ENCODE measurements around the gene AXL.
A peak's percentile ranks its signal among the peaks of the same experiment; 100 is the strongest.

The AXL gene

DNA sequence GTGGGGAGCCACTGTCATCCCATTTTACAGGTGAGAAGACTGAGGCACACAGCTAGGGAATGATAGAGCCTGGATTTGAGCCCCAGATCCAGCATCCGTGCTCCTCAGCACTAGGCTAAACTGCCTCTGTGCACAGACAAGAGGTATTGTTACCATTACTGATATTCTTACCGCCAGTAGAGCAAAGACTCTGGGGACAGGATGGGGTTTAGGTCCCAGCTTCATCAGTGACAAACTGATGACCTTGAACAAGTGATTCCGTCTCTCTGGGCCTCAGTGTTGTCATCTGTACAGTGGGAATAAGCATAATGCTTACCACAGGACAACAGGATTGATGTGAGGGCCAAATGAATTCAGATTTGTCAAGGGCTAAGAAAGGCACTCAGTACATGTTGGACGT lies 16.5 kb downstream of the AXL start:
- no peak for DNase-seq (ENCODE audit: low read depth)

DNA sequence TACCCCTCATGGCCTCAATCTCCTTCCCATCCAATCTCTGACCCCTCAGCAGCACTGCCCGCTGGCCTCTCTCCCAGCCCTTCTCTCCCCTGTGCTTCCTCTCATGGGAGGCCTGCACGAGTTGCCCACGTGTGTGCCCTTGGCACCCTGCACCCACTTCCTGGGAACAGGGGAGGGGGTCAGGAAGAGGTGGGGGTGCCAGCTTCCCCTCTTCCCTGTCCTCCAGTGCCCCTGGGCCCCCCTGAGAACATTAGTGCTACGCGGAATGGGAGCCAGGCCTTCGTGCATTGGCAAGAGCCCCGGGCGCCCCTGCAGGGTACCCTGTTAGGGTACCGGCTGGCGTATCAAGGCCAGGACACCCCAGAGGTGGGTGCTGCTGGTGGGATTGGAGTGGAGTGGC lies 19.2 kb downstream of the AXL start:
- DNase-seq (ENCODE audit: low read depth), result no peak

DNA sequence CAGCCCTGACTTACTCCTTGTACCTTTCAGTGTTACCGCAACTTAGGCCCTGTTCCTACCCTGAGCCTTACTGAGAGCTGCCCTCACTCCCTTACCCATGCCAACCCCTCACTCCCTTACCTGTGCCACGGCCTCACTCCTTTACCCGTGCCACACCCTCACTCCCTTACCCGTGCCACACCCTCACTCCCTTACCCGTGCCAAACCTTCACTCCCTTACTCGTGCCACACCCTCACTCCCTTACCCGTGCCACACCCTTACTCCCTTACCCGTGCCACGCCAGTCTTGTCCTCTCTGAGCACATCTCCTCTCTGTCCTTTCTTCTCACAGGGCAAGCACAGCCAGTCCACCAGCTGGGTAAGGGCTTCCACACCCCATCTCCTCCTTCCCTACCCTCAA lies 20.3 kb downstream of the AXL start:
- no peak for DNase-seq (ENCODE audit: low read depth)

DNA sequence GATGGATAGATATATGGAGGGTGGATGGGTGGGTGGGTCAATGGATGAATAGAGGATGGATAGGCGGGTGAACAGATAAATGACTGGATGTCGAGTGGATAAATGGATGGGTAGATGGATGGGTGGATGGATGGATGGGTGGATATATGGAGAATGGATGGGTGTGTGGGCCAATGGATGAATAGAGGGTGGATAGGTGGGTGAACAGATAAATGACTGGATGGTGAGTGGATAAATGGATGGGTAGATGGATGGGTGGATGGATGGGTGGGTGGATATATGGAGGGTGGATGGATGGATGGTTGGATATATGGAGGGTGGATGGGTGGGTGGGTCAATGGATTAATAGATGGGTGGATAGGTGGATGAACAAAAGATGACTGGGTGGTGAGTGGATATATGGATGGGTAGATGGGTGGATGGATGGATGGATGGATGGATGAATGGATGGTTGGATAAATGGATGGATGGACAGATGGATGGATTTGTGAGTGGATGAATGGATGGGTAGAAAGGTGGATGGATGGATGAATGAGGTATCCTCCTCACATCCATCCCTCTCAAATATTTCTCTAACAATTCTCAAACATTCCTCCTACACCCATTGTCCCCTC lies 21.0 kb downstream of the AXL start:
- DNase-seq (ENCODE audit: low read depth), result no peak

DNA sequence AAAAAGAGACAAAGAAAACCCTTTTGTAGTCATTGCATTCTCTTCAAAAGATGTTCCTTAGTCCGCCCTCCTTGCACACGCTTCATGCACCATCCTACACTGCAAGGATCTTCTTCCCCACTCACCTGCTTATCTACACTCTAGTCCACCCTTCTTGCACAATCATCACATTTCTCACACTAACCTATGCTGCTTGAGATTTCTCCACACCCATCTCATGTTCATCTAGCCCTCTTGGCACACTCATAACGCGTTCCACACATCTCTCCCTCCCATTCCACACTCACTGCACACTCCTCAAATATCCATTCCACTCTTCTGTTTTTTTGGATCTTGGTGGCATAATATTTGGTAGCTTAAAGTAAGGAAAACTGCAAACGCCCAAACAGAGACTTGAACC lies 22.8 kb downstream of the AXL start:
- no peak for DNase-seq (ENCODE audit: low read depth)

DNA sequence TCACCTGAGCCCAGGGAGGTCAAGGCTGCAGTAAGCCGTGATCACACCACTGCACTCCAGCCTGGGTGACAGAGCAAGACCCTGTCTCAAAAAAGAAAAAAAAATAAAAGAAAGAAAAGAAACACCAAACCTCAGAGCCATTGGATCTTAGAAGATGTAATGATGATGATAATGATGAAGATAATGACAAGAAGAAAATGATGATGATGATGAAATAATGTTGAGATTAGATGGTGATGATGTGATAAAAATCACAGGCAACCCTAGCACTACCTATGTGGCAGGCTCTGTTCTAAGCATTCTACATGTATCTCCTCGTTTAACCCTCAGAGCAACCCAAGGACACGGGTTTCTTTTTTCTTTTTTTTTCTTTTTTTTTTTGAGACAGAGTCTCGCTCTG lies 25.1 kb downstream of the AXL start:
- DNase-seq (ENCODE audit: low read depth), result no peak

DNA sequence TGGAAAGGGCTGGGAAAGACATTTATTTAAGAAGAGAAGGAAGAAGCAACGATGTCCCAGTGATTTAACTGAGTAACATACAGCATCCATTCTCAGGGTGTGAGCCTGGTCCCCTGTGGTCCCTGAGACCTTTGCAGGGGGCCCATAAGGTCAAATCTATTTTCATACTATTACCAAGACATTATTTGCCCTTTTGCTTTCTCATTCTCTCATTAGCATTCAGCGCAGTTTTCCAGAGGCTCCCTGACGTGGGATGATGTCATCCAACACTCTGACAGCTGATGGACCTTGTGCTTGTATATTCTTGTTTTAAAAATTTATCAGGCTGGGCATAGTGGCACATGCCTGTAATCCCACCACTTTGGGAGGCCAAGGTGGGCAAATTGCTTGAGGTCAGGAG lies 26.8 kb downstream of the AXL start:
- DNase-seq (ENCODE audit: low read depth), result no peak

DNA sequence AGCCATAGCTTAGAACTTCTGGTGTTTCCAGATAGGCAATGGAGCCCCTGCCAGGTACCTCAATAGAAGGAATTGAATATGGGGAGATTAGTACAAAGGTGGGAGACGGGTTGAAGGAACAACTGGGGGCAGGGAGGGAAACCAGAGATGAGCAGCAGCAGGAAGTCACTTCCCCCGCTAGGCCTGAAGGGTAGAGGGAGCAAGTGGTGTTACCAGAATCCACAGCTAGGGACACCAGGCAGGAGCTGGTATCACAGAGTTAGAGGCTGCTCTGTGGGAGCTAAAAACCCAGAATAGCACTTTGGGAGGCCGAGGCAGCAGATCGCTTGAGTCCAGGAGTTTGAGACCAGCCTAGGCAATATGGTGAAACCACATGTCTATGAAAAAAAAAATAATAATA lies 29.9 kb downstream of the AXL start:
- DNase-seq (ENCODE audit: low read depth), result no peak

DNA sequence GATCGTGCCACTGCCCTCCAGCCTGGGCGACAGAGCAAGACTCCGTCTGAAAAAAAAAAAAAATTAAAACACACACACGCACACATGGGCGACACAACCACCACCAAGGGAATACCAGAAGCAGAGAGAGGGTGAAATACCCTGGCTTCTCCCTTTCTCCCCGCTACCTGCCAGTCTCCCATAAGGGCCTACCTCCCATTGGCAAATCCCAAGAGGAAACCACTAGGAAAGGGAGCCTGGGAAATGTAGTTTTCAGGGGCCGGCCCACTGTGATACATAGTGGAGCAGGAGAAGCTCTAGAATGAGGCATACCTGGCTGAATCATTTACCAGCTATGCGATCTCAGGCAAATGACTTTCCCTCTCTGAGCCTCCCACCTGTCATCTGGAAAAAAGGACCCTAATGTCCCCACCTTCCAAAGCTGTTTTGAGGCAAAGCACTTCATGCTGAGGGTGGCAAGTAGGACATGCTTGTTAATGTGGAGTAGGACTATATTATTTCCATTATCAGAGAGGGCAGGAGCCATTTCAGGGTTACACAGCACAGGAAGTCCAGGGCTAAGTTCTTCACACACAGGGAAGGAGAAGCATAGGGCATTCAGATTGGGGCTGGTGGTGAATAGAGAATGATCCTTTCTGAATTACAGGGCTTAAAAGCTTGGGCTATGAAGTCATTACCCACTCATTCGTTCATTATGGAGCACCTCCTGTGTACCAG lies 30.8 kb downstream of the AXL start:
- no peak for DNase-seq (ENCODE audit: low read depth)

DNA sequence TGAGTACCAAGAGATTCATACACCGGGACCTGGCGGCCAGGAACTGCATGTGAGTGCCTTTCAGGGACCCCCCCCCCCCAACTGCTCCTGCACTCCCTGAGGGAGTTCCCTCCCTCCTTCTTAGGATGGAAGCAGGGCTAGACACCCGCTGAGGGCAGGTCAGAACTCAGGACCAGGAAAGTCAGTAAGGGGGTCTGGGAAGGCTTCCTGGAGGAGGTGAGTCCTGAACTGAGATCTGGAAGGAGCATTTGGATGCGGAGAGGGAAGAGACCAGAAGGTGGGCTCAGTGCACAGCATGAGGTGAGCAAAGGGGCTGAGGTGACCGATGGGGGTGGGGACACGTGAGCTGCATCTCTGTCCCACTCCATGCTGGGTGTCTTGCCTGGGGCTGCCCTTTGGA lies 34.6 kb downstream of the AXL start:
- DNase-seq (ENCODE audit: low read depth), result no peak

DNA sequence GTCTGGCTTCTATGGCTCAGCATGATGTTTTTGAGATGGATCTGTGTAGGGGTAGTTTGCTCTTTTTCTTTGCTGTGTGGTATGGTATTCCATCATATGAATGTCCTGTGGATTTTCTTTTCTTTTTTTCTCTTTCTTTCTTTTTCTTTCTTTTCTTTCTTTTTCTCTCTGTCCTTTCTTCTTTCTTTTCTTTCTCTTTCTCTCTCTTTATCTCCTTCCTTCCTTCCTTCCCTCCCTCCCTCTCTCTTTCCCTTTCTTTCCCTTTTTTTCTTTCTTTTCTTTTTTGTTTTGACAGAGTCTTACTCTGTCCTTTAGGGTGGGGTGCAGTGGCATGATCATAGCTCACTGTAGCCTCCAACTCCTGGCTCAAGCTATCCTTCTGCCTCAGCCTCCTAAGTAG lies 36.1 kb downstream of the AXL start:
- DNase-seq (ENCODE audit: low read depth), result no peak

DNA sequence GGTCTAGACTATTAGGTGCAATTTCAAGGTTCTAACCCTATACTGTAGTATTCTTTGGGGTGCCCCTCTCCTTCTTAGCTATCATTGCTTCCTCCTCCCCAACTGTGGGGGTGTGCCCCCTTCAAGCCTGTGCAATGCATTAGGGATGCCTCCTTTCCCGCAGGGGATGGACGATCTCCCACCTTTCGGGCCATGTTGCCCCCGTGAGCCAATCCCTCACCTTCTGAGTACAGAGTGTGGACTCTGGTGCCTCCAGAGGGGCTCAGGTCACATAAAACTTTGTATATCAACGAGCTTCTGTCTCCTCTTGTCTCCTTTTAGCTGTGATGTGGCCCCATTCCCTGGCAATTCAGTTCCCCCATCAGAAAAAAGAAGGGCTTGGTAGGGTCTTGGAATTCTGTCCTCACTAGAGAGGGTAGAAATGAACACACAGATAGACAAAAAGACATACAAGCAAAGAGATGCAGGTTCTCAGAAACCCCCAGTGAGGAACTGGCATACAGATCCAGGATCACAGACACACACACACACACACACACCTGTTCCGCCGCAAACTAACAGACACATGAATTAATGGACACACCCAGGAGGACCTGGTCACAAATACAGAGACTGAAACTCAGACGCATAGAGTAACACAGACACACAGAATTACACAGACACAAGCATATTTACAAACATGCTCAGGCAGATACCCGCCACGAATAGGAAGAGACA lies 42.6 kb downstream of the AXL start:
- no peak for DNase-seq (ENCODE audit: low read depth)

DNA sequence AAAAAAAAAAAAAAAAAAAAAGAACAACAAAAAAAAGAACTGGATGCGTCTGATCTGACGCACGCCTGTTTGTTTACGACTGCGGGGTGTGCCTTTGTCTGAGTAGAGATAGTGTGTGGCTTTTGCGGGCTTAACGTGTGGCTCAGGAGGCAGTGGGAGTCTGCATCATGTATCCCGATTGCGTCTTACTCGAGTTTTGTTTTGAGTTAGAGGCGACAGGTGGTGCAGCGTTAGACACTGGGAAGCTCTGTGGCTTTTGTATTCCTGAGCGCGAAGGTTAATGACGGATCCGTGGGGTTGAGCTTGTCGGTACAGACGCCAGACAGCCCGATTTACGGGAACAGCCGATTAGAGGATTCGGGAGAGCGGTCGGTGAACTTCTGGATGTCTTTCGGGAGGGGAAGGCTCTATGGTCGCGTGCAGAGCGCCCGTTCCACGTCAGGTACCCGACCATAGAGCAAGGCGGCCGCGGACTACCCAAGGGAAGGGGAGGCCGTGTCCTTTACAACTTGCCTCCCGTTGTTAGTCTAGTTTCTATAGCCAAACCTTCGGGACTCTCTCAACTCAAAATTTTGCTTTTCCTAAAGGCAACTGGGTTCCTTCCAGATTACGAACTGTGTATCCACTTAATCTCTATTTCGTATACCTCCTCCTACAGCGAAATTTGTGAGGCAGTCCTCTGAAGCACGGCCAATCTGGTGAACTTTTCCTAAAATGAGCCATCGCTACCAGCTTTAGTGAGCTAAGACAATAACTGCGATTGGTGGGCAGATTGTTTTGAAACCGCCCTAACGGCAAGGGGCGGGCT lies 44.2 kb downstream of the AXL start:
- peak; percentile 73 for DNase-seq (ENCODE audit: low read depth)

DNA sequence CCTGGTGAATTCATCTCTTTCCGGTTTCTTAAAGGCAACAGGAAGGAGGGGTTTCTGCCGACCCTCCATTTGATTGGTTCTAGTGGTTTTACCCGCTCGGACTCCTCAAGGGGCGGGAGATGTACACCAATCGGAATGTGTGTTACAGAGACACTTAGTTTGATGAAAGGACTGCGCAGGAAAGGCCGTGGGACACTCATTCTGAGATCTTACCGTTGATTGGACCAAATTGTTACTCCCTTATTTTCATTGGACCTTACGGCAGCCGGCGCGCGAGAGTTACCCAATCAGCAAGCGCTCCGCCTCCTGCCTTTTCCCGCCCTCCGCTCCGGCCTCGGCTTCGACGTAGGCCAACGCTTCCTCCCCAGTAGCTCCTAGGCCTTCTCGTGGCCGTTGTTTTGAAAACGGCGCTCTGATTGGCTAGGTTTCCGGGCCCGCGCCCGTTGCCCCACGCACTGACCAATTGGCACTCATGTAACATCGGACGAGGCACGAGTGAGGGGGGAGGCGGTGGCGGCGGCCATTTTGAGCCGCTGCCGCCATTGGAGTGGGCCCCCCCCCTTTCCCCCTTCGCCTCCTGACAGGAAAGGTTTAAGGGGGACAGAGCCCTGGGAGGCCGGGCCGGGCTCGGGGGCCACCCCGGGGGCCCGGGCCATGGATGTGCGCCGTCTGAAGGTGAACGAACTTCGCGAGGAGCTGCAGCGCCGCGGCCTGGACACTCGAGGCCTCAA lies 45.0 kb downstream of the AXL start, which contains the start of gene HNRNPUL1:
Gene HNRNPUL1 (plus strand): TSS at position 523 of the 731 bp plus-strand sequence. CDS start 132 bp downstream, at position 655.
- DNase-seq (ENCODE audit: low read depth), result peak; percentile 100

DNA sequence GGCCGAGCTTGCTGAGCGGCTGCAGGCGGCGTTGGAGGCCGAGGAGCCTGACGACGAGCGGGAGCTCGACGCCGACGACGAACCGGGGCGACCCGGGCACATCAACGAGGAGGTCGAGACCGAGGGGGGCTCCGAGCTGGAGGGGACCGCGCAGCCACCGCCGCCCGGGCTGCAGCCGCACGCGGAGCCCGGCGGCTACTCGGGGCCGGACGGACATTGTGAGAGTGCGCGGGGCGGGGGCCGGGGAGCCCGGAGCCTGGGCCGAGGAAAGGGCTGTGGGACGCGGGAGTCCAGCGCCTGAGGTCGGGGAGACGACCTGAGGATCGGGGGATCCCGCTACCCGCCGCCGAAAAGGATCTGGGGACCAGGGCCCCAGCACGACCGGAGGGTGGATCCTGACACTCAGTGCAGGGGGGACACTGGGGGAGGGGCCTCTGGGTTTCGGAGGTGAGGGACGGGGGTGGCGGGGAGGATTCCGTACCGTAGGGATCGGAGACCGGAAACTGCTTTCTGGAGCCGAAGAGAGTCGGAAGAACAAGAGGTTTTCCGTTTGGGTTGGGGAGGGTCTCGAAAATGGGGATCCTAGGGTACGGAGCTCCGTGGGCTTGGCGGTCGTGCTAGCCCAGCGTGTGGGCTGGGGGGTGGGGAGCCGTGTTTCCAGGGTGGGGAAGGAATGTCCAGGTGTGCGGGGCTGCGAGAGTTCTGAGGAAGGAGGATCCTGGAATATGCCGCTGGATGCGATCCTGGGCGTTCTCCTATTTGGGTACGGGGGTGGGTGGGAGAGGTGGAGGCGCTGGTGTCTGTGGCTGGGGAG lies 45.8 kb downstream of the AXL start:
- peak; percentile 24 for DNase-seq (ENCODE audit: low read depth)

DNA sequence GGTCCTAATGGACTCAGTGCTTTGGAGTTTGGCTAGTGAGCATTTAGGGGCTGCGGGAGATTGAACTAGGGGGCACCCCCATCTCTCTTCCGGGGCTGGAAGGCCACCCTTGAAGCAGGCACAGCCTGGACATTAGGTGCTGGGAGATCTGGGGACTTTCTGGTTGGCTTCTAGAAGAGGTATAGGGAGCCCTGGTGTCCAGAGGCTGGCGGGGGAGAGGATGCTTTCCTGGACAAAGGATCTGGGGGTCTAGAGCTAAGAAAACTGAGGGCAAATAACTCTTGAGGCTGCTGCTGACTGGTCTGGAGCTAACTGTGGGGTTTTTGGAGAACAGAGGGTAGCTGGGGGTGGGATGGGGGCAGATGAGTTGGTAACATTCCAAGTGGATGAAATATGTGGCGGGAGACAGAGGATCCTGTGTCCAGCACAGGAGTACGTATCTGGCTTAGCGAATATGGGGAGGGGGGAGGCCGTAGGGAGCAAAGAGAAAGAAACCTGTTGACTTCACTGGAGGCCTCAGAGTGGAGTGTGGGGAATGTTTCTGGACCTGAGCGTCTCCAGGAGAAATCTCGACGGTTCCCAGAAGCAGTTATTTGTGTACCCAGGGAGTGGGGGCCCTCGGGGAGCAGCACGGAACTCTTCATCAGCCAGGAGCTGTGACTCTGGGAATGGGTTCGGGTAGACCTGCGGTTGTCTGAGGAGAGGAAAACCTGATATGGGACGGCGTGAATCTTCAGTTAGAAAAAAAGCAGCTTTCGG lies 46.6 kb downstream of the AXL start:
- DNase-seq (ENCODE audit: low read depth), result peak; percentile 7

DNA sequence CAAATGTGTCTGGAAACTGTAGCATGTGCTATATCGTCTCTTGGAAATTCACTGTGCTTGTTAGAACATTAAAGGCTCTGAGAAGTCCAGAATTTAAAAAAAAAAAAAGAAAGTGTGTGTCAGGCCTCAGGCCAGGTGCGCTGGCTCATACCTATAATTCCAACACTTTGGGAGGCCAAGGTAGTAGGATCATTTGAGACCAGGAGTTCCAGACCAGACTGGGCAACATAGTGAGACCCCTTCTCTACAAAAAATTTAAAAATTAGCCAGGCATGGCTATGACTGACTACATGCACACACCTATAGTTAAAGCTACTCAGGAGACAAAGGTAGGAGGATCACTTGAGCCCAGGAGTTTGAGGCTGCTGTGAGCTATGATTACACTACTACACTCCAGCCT lies 50.0 kb downstream of the AXL start:
- DNase-seq (ENCODE audit: low read depth), result no peak

DNA sequence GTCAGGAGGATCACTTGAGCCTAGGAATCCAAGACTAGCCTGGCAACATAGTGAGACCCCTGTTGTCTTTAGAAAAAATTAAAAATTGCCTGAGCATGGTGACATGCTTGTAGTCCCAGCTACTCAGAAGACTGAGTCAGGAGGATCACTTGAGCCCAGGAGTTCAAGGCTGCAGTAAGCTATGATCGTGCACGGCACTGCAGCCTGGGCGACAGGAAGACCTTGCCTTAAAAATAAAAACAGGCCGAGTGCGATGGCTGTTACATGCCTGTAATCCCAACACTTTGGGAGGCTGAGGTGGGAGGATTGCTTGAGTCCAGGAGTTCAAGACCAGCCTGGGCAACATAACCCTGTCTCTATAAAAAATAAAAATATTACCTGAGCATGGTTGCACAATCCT lies 50.5 kb downstream of the AXL start:
- no peak for DNase-seq (ENCODE audit: low read depth)

DNA sequence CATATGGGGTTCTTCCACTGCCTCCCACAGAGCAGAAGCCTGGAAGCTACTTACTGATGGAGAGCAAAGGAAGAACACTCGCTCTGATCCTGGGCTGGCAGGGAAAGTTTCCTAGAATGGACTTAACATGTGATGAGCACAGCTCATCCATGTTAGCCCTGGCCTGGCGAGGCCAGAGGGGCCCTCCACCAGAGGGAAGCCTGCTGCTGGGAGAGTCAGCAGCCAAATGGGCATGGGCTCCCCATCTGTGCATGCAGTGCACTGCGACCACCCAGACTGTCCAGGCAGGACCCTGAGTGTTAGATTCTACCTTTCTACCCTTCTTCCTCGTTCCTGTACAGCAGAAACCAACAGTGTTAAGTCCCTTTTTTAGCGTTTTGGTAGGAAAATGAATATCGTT lies 54.1 kb downstream of the AXL start:
- no peak for DNase-seq (ENCODE audit: low read depth)

DNA sequence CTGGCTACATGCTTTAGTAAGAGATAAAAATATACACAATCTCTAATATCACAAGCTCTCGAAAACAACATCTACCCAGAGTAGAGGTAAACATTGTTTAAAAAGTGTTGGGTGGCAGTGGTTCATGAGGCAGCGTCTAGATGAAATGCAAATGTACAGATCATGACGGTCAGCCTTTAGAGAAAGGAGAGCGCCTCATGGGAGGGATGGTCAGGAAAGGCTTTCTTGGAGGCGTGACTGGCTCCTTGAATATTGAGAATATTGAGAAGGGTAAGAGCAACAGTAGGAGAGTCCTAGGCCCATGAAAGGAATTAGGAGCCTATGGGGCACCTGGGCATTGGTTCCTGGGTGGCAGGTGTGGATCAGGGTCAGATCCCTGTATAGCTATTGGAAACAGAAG lies 55.8 kb downstream of the AXL start:
- no peak for DNase-seq (ENCODE audit: low read depth)
